GM12878 (cell line): ENCODE data around the gene ARHGEF7. TPM values are rescaled to one million over a fixed set of nuclear protein-coding genes. Genes with fewer than 3 reads are reported as not detected.

ENCODE experiments used
- ATAC-seq: fragments of 200-7000 bp; cut with Tn5 transposase; 3 replicates; pipeline ENCODE4 v1.9.1; 2020; ENCODE audit warnings: mild to moderate bottlenecking, moderate library complexity
- BruUV-seq: library from RNA; stranded (reverse); fragments of 400-500 nt; replicated peaks from 2 replicates; lab custom pipeline; 2021; lab: Mats Ljungman, UMichigan
- CTCF ChIA-PET: fragments of 300-600 bp; sonication (Branson Sonifier 250); formaldehyde crosslinking; extraction: SDS; loops from one replicate; lab custom pipeline; 2021; ENCODE audit warnings: inconsistent platforms; lab: Yijun Ruan, JAX
- POLR2A ChIA-PET: fragments of 350-600 bp; formaldehyde crosslinking; extraction: SDS; loops from one replicate; lab custom pipeline; 2021; ENCODE audit warnings: inconsistent platforms; lab: Charles Lee
- RAD21 ChIA-PET: fragments of 300-600 bp; sonication (Branson Sonifier 250); formaldehyde crosslinking; loops from one replicate; lab custom pipeline; 2023; ENCODE audit warnings: antibody characterized with exemption; ENCODE audit not compliant: unreplicated experiment; lab: Charles Lee
- SMC1A ChIA-PET: fragments of 300-600 bp; sonication (Branson Sonifier 250); formaldehyde crosslinking; loops from one replicate; lab custom pipeline; 2023; ENCODE audit not compliant: unreplicated experiment, uncharacterized antibody; lab: Charles Lee
- DNase-seq: peaks from one replicate; pipeline ENCODE4 v3.0.0-alpha.2; 2011; ENCODE audit warnings: low read depth, low spot score
- FAIRE-seq: peaks from 3 replicates; lab custom pipeline; 2011; peaks lifted over from hg19 to GRCh38; lab: Jason Lieb, UNC
- H2AFZ ChIP-seq: 2 replicates; pipeline ENCODE4 v1.6.0; 2011; ENCODE audit warnings: low read depth, low read length, control low read depth; ENCODE audit not compliant: control insufficient read depth
- H3K27ac ChIP-seq: 2 replicates; pipeline ENCODE4 v1.5.1; 2011; ENCODE audit warnings: control low read depth; ENCODE audit not compliant: control insufficient read depth, insufficient read depth
- H3K27me3 ChIP-seq, 2 experiments: replicated peaks in 1 of 2; 2 replicates each; pipeline versions ENCODE4 v1.6.0 to v1.6.1; 2011; ENCODE audit warnings: low read length in 1 of 2; ENCODE audit not compliant: control insufficient read depth in 2 of 2, insufficient read depth in 2 of 2
- H3K36me3 ChIP-seq, 2 experiments: 2 replicates each; pipeline ENCODE4 v1.5.1; 2011; ENCODE audit warnings: low read length in 1 of 2; ENCODE audit not compliant: control insufficient read depth in 2 of 2, insufficient read depth in 2 of 2
- H3K4me1 ChIP-seq: 2 replicates; pipeline ENCODE4 v1.6.1; 2011; ENCODE audit warnings: mild to moderate bottlenecking, low read length, moderate library complexity, mixed read lengths; ENCODE audit not compliant: control insufficient read depth, insufficient read depth
- H3K4me2 ChIP-seq: 2 replicates; pipeline ENCODE4 v1.6.0; 2011; ENCODE audit warnings: control low read depth; ENCODE audit not compliant: control insufficient read depth, insufficient read depth
- H3K4me3 ChIP-seq: fragments of 200-600 bp; sonication (generic); 2 replicates; pipeline ENCODE4 v1.5.1; 2016
- H3K79me2 ChIP-seq: 2 replicates; pipeline ENCODE4 v1.6.0; 2011; ENCODE audit warnings: low read length; ENCODE audit not compliant: control insufficient read depth, insufficient read depth
- H3K9ac ChIP-seq: 2 replicates; pipeline ENCODE4 v1.8.0; 2011; ENCODE audit warnings: low read length, control low read depth, mixed read lengths; ENCODE audit not compliant: control insufficient read depth, insufficient read depth
- H3K9me3 ChIP-seq: replicated peaks from 3 replicates; pipeline ENCODE4 v1.5.1; 2011; ENCODE audit warnings: mild to moderate bottlenecking, low read length; ENCODE audit not compliant: control insufficient read depth, insufficient read depth
- H4K20me1 ChIP-seq: 2 replicates; pipeline ENCODE4 v1.6.0; 2011; ENCODE audit not compliant: control insufficient read depth, insufficient read depth
- CHD1 ChIP-seq: IDR thresholded peaks from 2 replicates; pipeline ENCODE4 v1.6.1; 2012; ENCODE audit warnings: low read depth, low read length, improper control_type of control experiment
- GATAD2B ChIP-seq: fragments of 450-650 bp; conservative IDR thresholded peaks from 2 replicates; pipeline ENCODE4 v1.6.1; 2017; ENCODE audit warnings: low read depth, mild to moderate bottlenecking, moderate library complexity
- MTA3 ChIP-seq: IDR thresholded peaks from 2 replicates; pipeline ENCODE4 v1.6.1; 2012; ENCODE audit warnings: low read length, inconsistent platforms, borderline replicate concordance
- POLR2AphosphoS5 ChIP-seq: IDR thresholded peaks from 2 replicates; pipeline ENCODE4 v1.6.1; 2011; ENCODE audit warnings: mild to moderate bottlenecking, low read length, inconsistent platforms
- WGBS: methylation state at CpG from one replicate; pipeline ENCODE4 v1.1.6; 2016; ENCODE audit warnings: low lambda C conversion rate; ENCODE audit not compliant: insufficient replicate concordance, insufficient coverage; ENCODE audit errors: missing lambda C conversion rate; 5-methylcytosine and 5-hydroxymethylcytosine counted together
- in situ Hi-C: fragments of 300-500 bp; cut with MboI; formaldehyde crosslinking; loops from 9 replicates; pipeline ENCODE4 v1.14.3; 2018; ENCODE audit warnings: mixed read lengths
- intact Hi-C: fragments of 100-400 bp; cut with micrococcal nuclease; formaldehyde crosslinking; loops from one replicate; pipeline ENCODE4 v1.14.2; 2022; ENCODE audit not compliant: unreplicated experiment
- polyA plus RNA-seq, 11 experiments: library from polyadenylated mRNA; depleted of rRNA in 4 of 11; unstranded in 6 of 11; stranded (reverse) in 5 of 11; fragments of >200 nt; fragmentation: Nextera tagmentation in 4 of 11; fragmentation: Illumina TruSeq in 1 of 11; extraction: Ambion mirVana in 4 of 11; extraction: Trizol in 1 of 11; gene quantifications; 1 replicate in 1 of 11; 2 replicates in 10 of 11; pipeline versions ENCODE4 v1.2.1 to v1.2.3, GENCODE V29; 2011 to 2016; ENCODE audit warnings: inconsistent platforms in 2 of 11, missing spikeins in 2 of 11, low read depth in 1 of 11
- total RNA-seq, 4 experiments: library from RNA; depleted of rRNA in 3 of 4; stranded (reverse); fragments of >200 nt in 3 of 4; fragmentation: Illumina TruSeq in 1 of 4; extraction: Trizol in 1 of 4; gene quantifications; 2 replicates each; pipeline versions ENCODE4 v1.2.1 to v1.2.3, GENCODE V29; 2013 to 2021
- TF ChIP-seq, protein P1 (sequence below): fragments of 450-650 bp; IDR thresholded peaks from 2 replicates; pipeline ENCODE4 v1.6.1; 2017; ENCODE audit warnings: mild to moderate bottlenecking
- TF ChIP-seq, protein P2 (sequence below): IDR thresholded peaks from 2 replicates; pipeline ENCODE4 v1.6.1; 2012; ENCODE audit warnings: improper control_type of control experiment, low read depth, low read length; ENCODE audit not compliant: insufficient replicate concordance

Gene ARHGEF7
- total and polyA plus RNA-seq, 10 of the 15 experiments (the other 5 are each of a cell fraction or from before 2014, with no cell fraction given): 4.7 to 65.5 (median 36.6) TPM

DNA sequence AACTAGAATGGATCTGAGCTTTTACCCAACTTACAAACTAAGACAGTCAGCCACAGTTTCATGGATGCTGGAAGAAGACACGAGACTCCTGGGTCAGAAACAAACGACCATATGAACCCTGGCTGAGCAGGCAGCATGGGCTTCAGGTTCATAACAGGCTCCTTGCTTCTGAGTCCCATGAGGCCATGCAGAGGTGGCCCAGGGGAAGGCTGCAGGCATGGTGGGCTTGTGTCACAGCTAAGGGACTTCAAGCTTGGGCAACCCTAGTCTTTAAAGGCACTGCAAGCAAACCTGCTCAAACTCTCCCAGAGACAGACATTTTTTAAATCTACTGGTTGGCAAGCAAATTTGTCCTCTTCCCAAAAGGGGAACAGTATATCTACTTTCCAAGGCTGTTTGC, 5.1 kb upstream of the ARHGEF7 start:
- ChIA-PET SMC1A (interaction anchor here (1.2 kb wide), 1 partner anchor 39 kb away, joined by 3 read pairs; no protein-coding TSS in a partner anchor), POLR2A (no interaction called here), RAD21 (no interaction called here), CTCF (no interaction called here)
- intact Hi-C loops (no loop called here), in situ Hi-C loops (no loop called here)
- DNase-seq (no peak), ATAC-seq (no peak), FAIRE-seq (no peak)
- no peak overlapping the region for H3K9ac ChIP-seq
- H3K79me2 ChIP-seq: no peaks in the 10 kb centered on the region
- no peak for TF ChIP-seq GATAD2B
- TF ChIP-seq CHD1: no peak
- TF ChIP-seq, protein P1, sequence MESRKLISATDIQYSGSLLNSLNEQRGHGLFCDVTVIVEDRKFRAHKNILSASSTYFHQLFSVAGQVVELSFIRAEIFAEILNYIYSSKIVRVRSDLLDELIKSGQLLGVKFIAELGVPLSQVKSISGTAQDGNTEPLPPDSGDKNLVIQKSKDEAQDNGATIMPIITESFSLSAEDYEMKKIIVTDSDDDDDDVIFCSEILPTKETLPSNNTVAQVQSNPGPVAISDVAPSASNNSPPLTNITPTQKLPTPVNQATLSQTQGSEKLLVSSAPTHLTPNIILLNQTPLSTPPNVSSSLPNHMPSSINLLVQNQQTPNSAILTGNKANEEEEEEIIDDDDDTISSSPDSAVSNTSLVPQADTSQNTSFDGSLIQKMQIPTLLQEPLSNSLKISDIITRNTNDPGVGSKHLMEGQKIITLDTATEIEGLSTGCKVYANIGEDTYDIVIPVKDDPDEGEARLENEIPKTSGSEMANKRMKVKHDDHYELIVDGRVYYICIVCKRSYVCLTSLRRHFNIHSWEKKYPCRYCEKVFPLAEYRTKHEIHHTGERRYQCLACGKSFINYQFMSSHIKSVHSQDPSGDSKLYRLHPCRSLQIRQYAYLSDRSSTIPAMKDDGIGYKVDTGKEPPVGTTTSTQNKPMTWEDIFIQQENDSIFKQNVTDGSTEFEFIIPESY: no peak
- TF ChIP-seq, protein P2, sequence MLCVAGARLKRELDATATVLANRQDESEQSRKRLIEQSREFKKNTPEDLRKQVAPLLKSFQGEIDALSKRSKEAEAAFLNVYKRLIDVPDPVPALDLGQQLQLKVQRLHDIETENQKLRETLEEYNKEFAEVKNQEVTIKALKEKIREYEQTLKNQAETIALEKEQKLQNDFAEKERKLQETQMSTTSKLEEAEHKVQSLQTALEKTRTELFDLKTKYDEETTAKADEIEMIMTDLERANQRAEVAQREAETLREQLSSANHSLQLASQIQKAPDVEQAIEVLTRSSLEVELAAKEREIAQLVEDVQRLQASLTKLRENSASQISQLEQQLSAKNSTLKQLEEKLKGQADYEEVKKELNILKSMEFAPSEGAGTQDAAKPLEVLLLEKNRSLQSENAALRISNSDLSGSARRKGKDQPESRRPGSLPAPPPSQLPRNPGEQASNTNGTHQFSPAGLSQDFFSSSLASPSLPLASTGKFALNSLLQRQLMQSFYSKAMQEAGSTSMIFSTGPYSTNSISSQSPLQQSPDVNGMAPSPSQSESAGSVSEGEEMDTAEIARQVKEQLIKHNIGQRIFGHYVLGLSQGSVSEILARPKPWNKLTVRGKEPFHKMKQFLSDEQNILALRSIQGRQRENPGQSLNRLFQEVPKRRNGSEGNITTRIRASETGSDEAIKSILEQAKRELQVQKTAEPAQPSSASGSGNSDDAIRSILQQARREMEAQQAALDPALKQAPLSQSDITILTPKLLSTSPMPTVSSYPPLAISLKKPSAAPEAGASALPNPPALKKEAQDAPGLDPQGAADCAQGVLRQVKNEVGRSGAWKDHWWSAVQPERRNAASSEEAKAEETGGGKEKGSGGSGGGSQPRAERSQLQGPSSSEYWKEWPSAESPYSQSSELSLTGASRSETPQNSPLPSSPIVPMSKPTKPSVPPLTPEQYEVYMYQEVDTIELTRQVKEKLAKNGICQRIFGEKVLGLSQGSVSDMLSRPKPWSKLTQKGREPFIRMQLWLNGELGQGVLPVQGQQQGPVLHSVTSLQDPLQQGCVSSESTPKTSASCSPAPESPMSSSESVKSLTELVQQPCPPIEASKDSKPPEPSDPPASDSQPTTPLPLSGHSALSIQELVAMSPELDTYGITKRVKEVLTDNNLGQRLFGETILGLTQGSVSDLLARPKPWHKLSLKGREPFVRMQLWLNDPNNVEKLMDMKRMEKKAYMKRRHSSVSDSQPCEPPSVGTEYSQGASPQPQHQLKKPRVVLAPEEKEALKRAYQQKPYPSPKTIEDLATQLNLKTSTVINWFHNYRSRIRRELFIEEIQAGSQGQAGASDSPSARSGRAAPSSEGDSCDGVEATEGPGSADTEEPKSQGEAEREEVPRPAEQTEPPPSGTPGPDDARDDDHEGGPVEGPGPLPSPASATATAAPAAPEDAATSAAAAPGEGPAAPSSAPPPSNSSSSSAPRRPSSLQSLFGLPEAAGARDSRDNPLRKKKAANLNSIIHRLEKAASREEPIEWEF: no peak
- no peak for TF ChIP-seq MTA3
- TF ChIP-seq POLR2AphosphoS5: no peak
- no peak overlapping the region for H2AFZ ChIP-seq
- 3% methylated on average over 2 of the region's 2 CpGs for WGBS
- no peaks in the 10 kb centered on the region for H4K20me1 ChIP-seq
- H3K4me3 ChIP-seq: no peak overlapping the region
- BruUV-seq: no TSS peak
- no peaks in the 10 kb centered on the region; the same call in 1 of the 2 replicates for H3K4me1 ChIP-seq
- H3K27ac ChIP-seq: no peak overlapping the region
- H3K9me3 ChIP-seq: no peaks in the 10 kb centered on the region; the same call in 2 of the 3 replicates
- peaks cover 5 to 29% of the 10 kb centered on the region in 2 experiments for H3K27me3 ChIP-seq
- H3K4me2 ChIP-seq: no peak overlapping the region
- H3K36me3 ChIP-seq: no peaks in the 10 kb centered on the region
